ENCODE measurements around the gene KLF13.
"Not testable (repeated sequence)": the region's sequence is repeated elsewhere in the genome, so short reads cannot be mapped to it uniquely, and the experiment has no call there.

The KLF13 gene

DNA sequence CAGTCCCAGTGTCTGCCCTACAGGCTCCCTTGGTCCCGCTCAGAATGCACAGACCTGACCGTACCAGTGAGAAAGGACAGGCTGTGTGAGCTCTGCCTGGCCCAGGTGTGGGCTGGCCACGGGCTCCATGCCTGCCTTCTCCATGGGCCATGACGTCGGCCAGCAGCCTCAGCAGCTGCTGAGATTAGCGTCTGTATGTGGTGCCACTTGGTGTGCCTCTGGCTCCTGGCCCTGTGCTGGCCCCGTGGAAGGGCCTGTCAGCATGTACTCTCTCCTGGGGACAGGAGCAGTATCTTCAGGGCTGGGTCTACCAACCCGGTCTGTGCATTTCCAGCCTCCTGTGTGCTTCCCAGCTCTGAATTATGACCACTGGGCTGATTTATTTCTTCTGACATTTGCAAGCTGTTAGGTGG lies 25.7 kb downstream of the KLF13 start:
- Histone ChIP-seq H3K4me3 (ENCODE audit: low read length) (no peak overlapping the region), H3K4me1 (ENCODE audit: control insufficient read depth, low read depth, low read length) (peaks cover 3% of the 10 kb centered on the region), H3K27ac (ENCODE audit: low read depth, low read length) (no peak overlapping the region), H3K79me2 (ENCODE audit: control insufficient read depth, insufficient read depth, low read length) (peaks cover 9% of the 10 kb centered on the region), H4K8ac (ENCODE audit: low read depth, low read length) (no peak overlapping the region), H3K23ac (ENCODE audit: low read length) (no peak overlapping the region), H3K18ac (ENCODE audit: low read length) (no peak overlapping the region), H2AK5ac (ENCODE audit: low read length) (no peak overlapping the region), H3K9ac (ENCODE audit: low read length) (no peak overlapping the region), H4K5ac (ENCODE audit: low read length) (no peak overlapping the region), H2BK5ac (ENCODE audit: low read length) (no peak overlapping the region), H3K4me2 (ENCODE audit: low read length) (no peak overlapping the region), H2BK15ac (replicated peaks; ENCODE audit: low read depth) (no peak overlapping the region), H2BK120ac (ENCODE audit: low read depth, low read length) (no peak overlapping the region), H3K79me1 (ENCODE audit: low read length) (peaks cover 29% of the 10 kb centered on the region), H3K4ac (ENCODE audit: low read depth, low read length) (no peak overlapping the region), H3K36me3 (ENCODE audit: control insufficient read depth, insufficient read depth, low read length) (no peaks in the 10 kb centered on the region), H3K27me3 (ENCODE audit: insufficient read depth, low read length, poor library complexity) (no peaks in the 10 kb centered on the region), H3K56ac (ENCODE audit: low read length) (no peak overlapping the region)
- no peak for DNase-seq
- WGBS (ENCODE audit: extremely low coverage, insufficient coverage, low lambda C conversion rate) = no CpG with 5 or more reads among the region's 8 CpGs

GRCh38 chr15:31352911-31353811 lies 26.5 kb downstream of the KLF13 start:
- Histone ChIP-seq H2BK15ac (replicated peaks; ENCODE audit: low read depth) (no peak overlapping the region), H3K27ac (ENCODE audit: low read depth, low read length) (no peak overlapping the region)
- no peak for DNase-seq

DNA sequence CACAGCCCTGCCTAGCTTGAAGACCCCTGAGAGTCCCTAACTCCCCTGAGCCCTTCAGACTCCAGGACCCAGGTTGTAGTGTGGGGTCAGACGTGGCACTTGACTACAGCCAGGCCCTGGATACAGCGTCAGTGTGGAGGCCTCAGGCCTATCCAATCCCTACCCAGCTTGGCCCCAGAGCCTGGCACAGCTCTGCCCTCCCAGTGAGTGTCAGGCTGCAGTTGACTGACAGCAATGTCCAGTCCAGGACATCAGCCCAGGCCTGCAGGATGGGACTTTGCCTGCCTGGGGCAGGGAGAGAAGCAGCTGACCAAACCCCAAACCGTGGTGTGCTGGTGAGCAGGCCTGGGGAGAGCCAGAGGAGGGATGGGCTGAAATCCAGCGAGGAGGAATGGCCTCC lies 27.3 kb downstream of the KLF13 start:
- Histone ChIP-seq H3K79me1 (ENCODE audit: low read length) (peaks cover 34% of the 10 kb centered on the region), H3K9ac (ENCODE audit: low read length) (no peak overlapping the region), H3K4me2 (ENCODE audit: low read length) (no peak overlapping the region), H2AK5ac (ENCODE audit: low read length) (no peak overlapping the region), H3K4me3 (ENCODE audit: low read length) (no peak overlapping the region), H3K27me3 (ENCODE audit: insufficient read depth, low read length, poor library complexity) (no peaks in the 10 kb centered on the region), H3K27ac (ENCODE audit: low read depth, low read length) (no peak overlapping the region), H2BK5ac (ENCODE audit: low read length) (no peak overlapping the region), H3K79me2 (ENCODE audit: control insufficient read depth, insufficient read depth, low read length) (peaks cover 9% of the 10 kb centered on the region), H4K8ac (ENCODE audit: low read depth, low read length) (no peak overlapping the region), H3K18ac (ENCODE audit: low read length) (no peak overlapping the region), H3K56ac (ENCODE audit: low read length) (no peak overlapping the region), H3K36me3 (ENCODE audit: control insufficient read depth, insufficient read depth, low read length) (no peaks in the 10 kb centered on the region), H2BK120ac (ENCODE audit: low read depth, low read length) (no peak overlapping the region), H3K4ac (ENCODE audit: low read depth, low read length) (no peak overlapping the region), H2BK15ac (replicated peaks; ENCODE audit: low read depth) (no peak overlapping the region), H3K4me1 (ENCODE audit: control insufficient read depth, low read depth, low read length) (peaks cover 3% of the 10 kb centered on the region), H4K5ac (ENCODE audit: low read length) (no peak overlapping the region), H3K23ac (ENCODE audit: low read length) (no peak overlapping the region)
- WGBS (ENCODE audit: extremely low coverage, insufficient coverage, low lambda C conversion rate) = no CpG with 5 or more reads among the region's 4 CpGs
- no peak for DNase-seq

More at GRCh38 chr15:31352911-31353811, 26.5 kb downstream of the KLF13 start:
- Histone ChIP-seq H2BK5ac (ENCODE audit: low read length) (no peak overlapping the region), H3K4me3 (ENCODE audit: low read length) (no peak overlapping the region), H3K9ac (ENCODE audit: low read length) (no peak overlapping the region), H3K56ac (ENCODE audit: low read length) (no peak overlapping the region), H3K18ac (ENCODE audit: low read length) (no peak overlapping the region), H3K36me3 (ENCODE audit: control insufficient read depth, insufficient read depth, low read length) (no peaks in the 10 kb centered on the region), H4K8ac (ENCODE audit: low read depth, low read length) (no peak overlapping the region), H2BK120ac (ENCODE audit: low read depth, low read length) (no peak overlapping the region), H4K5ac (ENCODE audit: low read length) (no peak overlapping the region), H3K79me1 (ENCODE audit: low read length) (peaks cover 31% of the 10 kb centered on the region), H3K4me1 (ENCODE audit: control insufficient read depth, low read depth, low read length) (peaks cover 3% of the 10 kb centered on the region), H3K27me3 (ENCODE audit: insufficient read depth, low read length, poor library complexity) (no peaks in the 10 kb centered on the region), H3K4me2 (ENCODE audit: low read length) (no peak overlapping the region), H3K79me2 (ENCODE audit: control insufficient read depth, insufficient read depth, low read length) (peaks cover 9% of the 10 kb centered on the region), H3K23ac (ENCODE audit: low read length) (no peak overlapping the region), H2AK5ac (ENCODE audit: low read length) (no peak overlapping the region), H3K4ac (ENCODE audit: low read depth, low read length) (no peak overlapping the region)
- WGBS (ENCODE audit: extremely low coverage, insufficient coverage, low lambda C conversion rate) = no CpG with 5 or more reads among the region's 14 CpGs

- H3K23ac ChIP-seq (ENCODE audit: low read length); H3K9ac ChIP-seq (ENCODE audit: low read length); H4K5ac ChIP-seq (ENCODE audit: low read length): not testable (repeated sequence)
Measured at GRCh38 chr15:31356097-31356496, 29.5 kb downstream of the KLF13 start.

DNA sequence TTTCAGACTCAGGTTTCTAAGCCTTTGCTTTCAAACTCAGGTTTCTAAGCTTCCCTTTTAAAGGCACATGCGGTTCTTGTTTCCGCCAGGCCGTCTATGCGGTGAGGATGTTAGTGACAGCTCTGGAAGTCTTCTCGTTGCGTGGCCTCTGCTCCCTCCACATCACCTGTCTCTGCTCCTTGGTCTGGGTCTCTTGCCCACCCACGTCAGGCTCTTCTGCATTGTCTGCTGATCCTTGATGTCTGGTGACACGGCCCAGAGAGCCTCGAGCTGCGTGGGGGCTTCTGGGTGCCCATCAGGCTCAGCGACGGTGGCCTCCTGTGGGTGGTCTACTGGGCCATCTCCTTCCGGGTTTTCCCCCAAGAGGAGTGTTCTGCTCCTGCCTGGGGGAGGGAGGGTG lies 30.5 kb downstream of the KLF13 start:
- Histone ChIP-seq H3K4me2 (ENCODE audit: low read length) (no peak overlapping the region), H3K4me3 (ENCODE audit: low read length) (no peak overlapping the region), H3K4ac (ENCODE audit: low read depth, low read length) (no peak overlapping the region), H2BK15ac (replicated peaks; ENCODE audit: low read depth) (no peak overlapping the region), H3K56ac (ENCODE audit: low read length) (no peak overlapping the region), H4K8ac (ENCODE audit: low read depth, low read length) (no peak overlapping the region), H3K27me3 (ENCODE audit: insufficient read depth, low read length, poor library complexity) (no peaks in the 10 kb centered on the region), H3K27ac (ENCODE audit: low read depth, low read length) (no peak overlapping the region), H3K23ac (ENCODE audit: low read length) (no peak overlapping the region), H3K9ac (ENCODE audit: low read length) (no peak overlapping the region), H2BK120ac (ENCODE audit: low read depth, low read length) (no peak overlapping the region), H3K79me1 (ENCODE audit: low read length) (peaks cover 36% of the 10 kb centered on the region), H3K4me1 (ENCODE audit: control insufficient read depth, low read depth, low read length) (peaks cover 13% of the 10 kb centered on the region), H3K36me3 (ENCODE audit: control insufficient read depth, insufficient read depth, low read length) (no peaks in the 10 kb centered on the region), H2BK5ac (ENCODE audit: low read length) (no peak overlapping the region), H3K18ac (ENCODE audit: low read length) (no peak overlapping the region), H3K79me2 (ENCODE audit: control insufficient read depth, insufficient read depth, low read length) (peaks cover 12% of the 10 kb centered on the region), H2AK5ac (ENCODE audit: low read length) (no peak overlapping the region), H4K5ac (ENCODE audit: low read length) (no peak overlapping the region)
- no CpG with 5 or more reads among the region's 13 CpGs for WGBS (ENCODE audit: extremely low coverage, insufficient coverage, low lambda C conversion rate)
- no peak for DNase-seq

More at GRCh38 chr15:31356097-31356496, 29.5 kb downstream of the KLF13 start:
- WGBS (ENCODE audit: extremely low coverage, insufficient coverage, low lambda C conversion rate) = no CpG with 5 or more reads among the region's 11 CpGs
- not testable (repeated sequence) for H3K56ac ChIP-seq (ENCODE audit: low read length); H3K18ac ChIP-seq (ENCODE audit: low read length); H3K27me3 ChIP-seq (ENCODE audit: insufficient read depth, low read length, poor library complexity); H2AK5ac ChIP-seq (ENCODE audit: low read length); H4K8ac ChIP-seq (ENCODE audit: low read depth, low read length); H3K79me2 ChIP-seq (ENCODE audit: control insufficient read depth, insufficient read depth, low read length); DNase-seq; H2BK120ac ChIP-seq (ENCODE audit: low read depth, low read length); H3K27ac ChIP-seq (ENCODE audit: low read depth, low read length); H2BK5ac ChIP-seq (ENCODE audit: low read length); H3K4me1 ChIP-seq (ENCODE audit: control insufficient read depth, low read depth, low read length); H3K4ac ChIP-seq (ENCODE audit: low read depth, low read length); H2BK15ac ChIP-seq (replicated peaks; ENCODE audit: low read depth); H3K4me2 ChIP-seq (ENCODE audit: low read length); H3K36me3 ChIP-seq (ENCODE audit: control insufficient read depth, insufficient read depth, low read length); H3K4me3 ChIP-seq (ENCODE audit: low read length)
- peaks cover 32% of the 10 kb centered on the region for H3K79me1 ChIP-seq (ENCODE audit: low read length)

All from mesendoderm (in vitro differentiated cells).